ENCODE results near the gene ZNG1F.
"Not testable (repeated sequence)": the region's sequence is repeated elsewhere in the genome, so short reads cannot be mapped to it uniquely, and the experiment has no call there.

Gene ZNG1F

DNA sequence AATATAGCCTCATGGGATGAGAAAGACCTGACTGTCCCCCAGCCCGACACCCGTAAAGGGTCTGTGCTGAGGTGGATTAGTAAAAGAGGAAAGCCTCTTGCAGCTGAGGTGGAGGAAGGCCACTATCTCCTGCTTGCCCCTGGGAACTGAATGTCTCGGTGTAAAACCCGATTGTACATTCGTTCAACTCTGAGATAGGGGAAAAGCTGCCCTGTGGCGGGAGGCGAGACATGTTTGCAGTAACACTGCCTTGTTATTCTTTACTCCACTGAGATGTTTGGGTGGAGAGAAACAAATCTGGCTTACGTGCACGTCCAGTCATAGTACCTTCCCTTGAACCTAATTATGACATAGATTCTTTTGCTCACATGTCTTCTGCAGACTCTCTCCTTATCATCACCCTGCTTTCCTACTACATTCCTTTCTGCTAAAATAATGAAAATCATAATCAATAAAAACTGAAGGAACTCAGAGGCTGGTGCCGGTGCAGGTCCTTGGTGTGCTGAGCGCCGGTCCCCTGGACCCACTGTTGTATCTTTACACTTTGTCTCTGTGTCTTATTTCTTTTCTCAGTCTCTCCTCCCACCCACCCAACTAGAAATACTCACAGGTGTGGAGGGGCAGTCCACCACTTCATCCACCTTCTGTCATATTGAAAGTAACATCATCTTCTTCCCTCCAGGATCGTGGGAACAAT is 83.4 kb downstream of the ZNG1F start:
- H3K9me2 ChIP-seq (replicated peaks; ENCODE audit: control insufficient read depth, low read length); H3K36me3 ChIP-seq (ENCODE audit: control insufficient read depth, low read length); H3K27me3 ChIP-seq (ENCODE audit: control insufficient read depth, low read length); H3K9me3 ChIP-seq (ENCODE audit: control insufficient read depth, insufficient read depth, low read length); H3K4me3 ChIP-seq (ENCODE audit: low read length); H4K20me1 ChIP-seq (ENCODE audit: control insufficient read depth, insufficient read depth, low read depth, low read length); H3K27ac ChIP-seq (ENCODE audit: low read depth, low read length); H3K79me2 ChIP-seq (ENCODE audit: control insufficient read depth, low read length); H3F3A ChIP-seq (ENCODE audit: control insufficient read depth, insufficient read depth); H3K4me2 ChIP-seq (ENCODE audit: low read length); H3K4me1 ChIP-seq (ENCODE audit: control insufficient read depth, low read length): not testable (repeated sequence)

DNA sequence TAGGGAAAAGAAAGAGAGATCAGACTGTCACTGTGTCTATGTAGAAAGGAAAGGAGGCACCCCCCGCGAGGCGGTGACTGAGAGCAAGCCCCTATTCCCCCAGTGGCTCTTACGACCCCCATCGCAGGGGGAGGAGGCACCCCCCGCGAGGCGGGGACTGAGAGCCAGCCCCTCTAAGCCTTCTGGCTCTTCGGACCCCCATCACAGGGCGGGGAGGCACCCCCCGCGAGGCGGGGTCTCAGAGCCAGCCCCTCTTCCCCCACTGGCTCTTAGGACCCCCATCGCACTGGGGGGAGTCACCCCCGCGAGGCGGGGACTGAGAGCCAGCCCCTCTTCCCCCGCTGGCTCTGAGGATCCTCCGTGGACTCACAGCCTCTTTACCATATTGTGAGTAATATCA is 84.6 kb downstream of the ZNG1F start:
- H3K9me2 ChIP-seq (replicated peaks; ENCODE audit: control insufficient read depth, low read length); H3K9me3 ChIP-seq (ENCODE audit: control insufficient read depth, insufficient read depth, low read length); H3F3A ChIP-seq (ENCODE audit: control insufficient read depth, insufficient read depth); H3K79me2 ChIP-seq (ENCODE audit: control insufficient read depth, low read length); H3K27ac ChIP-seq (ENCODE audit: low read depth, low read length); H3K4me3 ChIP-seq (ENCODE audit: low read length); H3K36me3 ChIP-seq (ENCODE audit: control insufficient read depth, low read length); H3K4me1 ChIP-seq (ENCODE audit: control insufficient read depth, low read length); H3K4me2 ChIP-seq (ENCODE audit: low read length); H3K27me3 ChIP-seq (ENCODE audit: control insufficient read depth, low read length); H4K20me1 ChIP-seq (ENCODE audit: control insufficient read depth, insufficient read depth, low read depth, low read length): not testable (repeated sequence)

- not testable (repeated sequence) for H3K79me2 ChIP-seq (ENCODE audit: control insufficient read depth, low read length); H3K27ac ChIP-seq (ENCODE audit: low read depth, low read length); H3K4me1 ChIP-seq (ENCODE audit: control insufficient read depth, low read length); H3K9me2 ChIP-seq (replicated peaks; ENCODE audit: control insufficient read depth, low read length); H3K4me2 ChIP-seq (ENCODE audit: low read length); H3K36me3 ChIP-seq (ENCODE audit: control insufficient read depth, low read length); H3K27me3 ChIP-seq (ENCODE audit: control insufficient read depth, low read length); H3K9me3 ChIP-seq (ENCODE audit: control insufficient read depth, insufficient read depth, low read length); H3F3A ChIP-seq (ENCODE audit: control insufficient read depth, insufficient read depth); H4K20me1 ChIP-seq (ENCODE audit: control insufficient read depth, insufficient read depth, low read depth, low read length); H3K4me3 ChIP-seq (ENCODE audit: low read length)
Observed at GRCh38 chr9:41100508-41100907, 88.6 kb downstream of the ZNG1F start.

GRCh38 chr9:41098759-41099158 is 90.4 kb downstream of the ZNG1F start:
- not testable (repeated sequence) for H3K36me3 ChIP-seq (ENCODE audit: control insufficient read depth, low read length); H3K4me3 ChIP-seq (ENCODE audit: low read length); H3K27ac ChIP-seq (ENCODE audit: low read depth, low read length); H3K4me1 ChIP-seq (ENCODE audit: control insufficient read depth, low read length); H3K4me2 ChIP-seq (ENCODE audit: low read length); H3F3A ChIP-seq (ENCODE audit: control insufficient read depth, insufficient read depth); H4K20me1 ChIP-seq (ENCODE audit: control insufficient read depth, insufficient read depth, low read depth, low read length); H3K79me2 ChIP-seq (ENCODE audit: control insufficient read depth, low read length); H3K9me3 ChIP-seq (ENCODE audit: control insufficient read depth, insufficient read depth, low read length); H3K27me3 ChIP-seq (ENCODE audit: control insufficient read depth, low read length); H3K9me2 ChIP-seq (replicated peaks; ENCODE audit: control insufficient read depth, low read length)

DNA sequence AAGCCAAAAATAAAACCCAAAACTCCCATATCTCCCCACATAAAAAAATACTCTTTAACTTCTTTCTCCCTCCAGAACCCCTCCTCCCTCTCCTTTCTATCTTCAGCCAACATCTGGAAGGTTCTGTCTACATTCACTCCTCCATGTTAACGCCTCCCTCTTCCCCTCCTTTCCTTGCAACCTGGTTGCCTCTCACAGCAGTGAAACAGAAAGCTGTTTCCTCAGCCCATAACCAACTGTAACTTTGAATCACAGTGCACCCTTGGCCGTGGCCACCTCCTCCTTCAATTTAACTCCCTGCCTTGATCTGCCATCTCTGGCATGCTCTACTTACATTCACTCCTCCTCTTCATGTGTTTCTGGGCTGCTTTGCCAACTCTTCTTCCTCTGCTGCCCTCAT is 94.1 kb downstream of the ZNG1F start:
- not testable (repeated sequence) for H3K36me3 ChIP-seq (ENCODE audit: control insufficient read depth, low read length); H3K79me2 ChIP-seq (ENCODE audit: control insufficient read depth, low read length); H3K4me2 ChIP-seq (ENCODE audit: low read length); H3K9me3 ChIP-seq (ENCODE audit: control insufficient read depth, insufficient read depth, low read length); H3K27ac ChIP-seq (ENCODE audit: low read depth, low read length); H3F3A ChIP-seq (ENCODE audit: control insufficient read depth, insufficient read depth); H3K4me1 ChIP-seq (ENCODE audit: control insufficient read depth, low read length); H4K20me1 ChIP-seq (ENCODE audit: control insufficient read depth, insufficient read depth, low read depth, low read length); H3K9me2 ChIP-seq (replicated peaks; ENCODE audit: control insufficient read depth, low read length); H3K4me3 ChIP-seq (ENCODE audit: low read length); H3K27me3 ChIP-seq (ENCODE audit: control insufficient read depth, low read length)

DNA sequence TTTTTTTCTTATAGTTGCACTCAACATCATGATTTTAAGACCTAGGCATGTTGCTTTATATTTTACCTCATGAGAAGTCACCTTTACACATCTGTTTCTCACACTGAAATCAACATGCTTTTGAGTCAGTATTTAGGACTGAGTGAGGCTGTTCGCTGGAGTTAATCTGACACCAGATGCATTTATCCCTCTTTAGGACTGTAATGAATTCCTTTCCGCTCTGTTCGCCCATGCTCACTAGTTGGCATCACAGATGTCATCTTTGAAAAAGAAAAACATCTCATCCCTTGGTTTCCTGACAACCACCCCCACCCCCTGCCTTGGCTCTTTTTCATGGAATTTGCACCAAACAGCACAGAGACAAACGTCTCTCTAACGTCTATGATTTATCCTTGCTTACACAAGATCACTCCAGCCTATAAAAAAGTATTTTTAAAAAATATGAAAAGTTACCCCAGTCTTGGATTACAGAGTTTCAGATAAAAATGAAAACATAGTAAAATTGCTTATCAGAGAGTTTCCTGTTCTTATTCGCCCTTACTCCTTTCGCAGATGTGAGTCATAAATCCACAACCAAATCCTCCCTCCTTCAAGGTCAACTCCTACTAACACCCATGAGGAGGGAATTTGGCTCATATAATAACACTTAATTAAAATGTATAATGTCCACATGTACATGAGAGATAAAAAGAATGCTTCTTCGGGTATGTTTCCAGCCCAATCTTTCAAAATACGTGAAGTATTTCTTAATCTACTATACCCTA is 94.9 kb downstream of the ZNG1F start:
- H3K9me2 ChIP-seq (replicated peaks; ENCODE audit: control insufficient read depth, low read length); H3K4me2 ChIP-seq (ENCODE audit: low read length); H3K27me3 ChIP-seq (ENCODE audit: control insufficient read depth, low read length); H4K20me1 ChIP-seq (ENCODE audit: control insufficient read depth, insufficient read depth, low read depth, low read length); H3K27ac ChIP-seq (ENCODE audit: low read depth, low read length); H3F3A ChIP-seq (ENCODE audit: control insufficient read depth, insufficient read depth); H3K9me3 ChIP-seq (ENCODE audit: control insufficient read depth, insufficient read depth, low read length); H3K4me3 ChIP-seq (ENCODE audit: low read length); H3K36me3 ChIP-seq (ENCODE audit: control insufficient read depth, low read length); H3K4me1 ChIP-seq (ENCODE audit: control insufficient read depth, low read length); H3K79me2 ChIP-seq (ENCODE audit: control insufficient read depth, low read length): not testable (repeated sequence)

- H3K4me1 ChIP-seq (ENCODE audit: control insufficient read depth, low read length); H3K4me2 ChIP-seq (ENCODE audit: low read length); H3K4me3 ChIP-seq (ENCODE audit: low read length); H3K36me3 ChIP-seq (ENCODE audit: control insufficient read depth, low read length); H3K79me2 ChIP-seq (ENCODE audit: control insufficient read depth, low read length); H3K27me3 ChIP-seq (ENCODE audit: control insufficient read depth, low read length); H4K20me1 ChIP-seq (ENCODE audit: control insufficient read depth, insufficient read depth, low read depth, low read length); H3F3A ChIP-seq (ENCODE audit: control insufficient read depth, insufficient read depth); H3K9me3 ChIP-seq (ENCODE audit: control insufficient read depth, insufficient read depth, low read length); H3K9me2 ChIP-seq (replicated peaks; ENCODE audit: control insufficient read depth, low read length); H3K27ac ChIP-seq (ENCODE audit: low read depth, low read length): not testable (repeated sequence)
Observed at GRCh38 chr9:41090922-41091321, 98.2 kb downstream of the ZNG1F start.

- not testable (repeated sequence) for H3K27ac ChIP-seq (ENCODE audit: low read depth, low read length); H3K4me1 ChIP-seq (ENCODE audit: control insufficient read depth, low read length); H3K27me3 ChIP-seq (ENCODE audit: control insufficient read depth, low read length); H3K4me2 ChIP-seq (ENCODE audit: low read length); H3K79me2 ChIP-seq (ENCODE audit: control insufficient read depth, low read length); H3F3A ChIP-seq (ENCODE audit: control insufficient read depth, insufficient read depth); H4K20me1 ChIP-seq (ENCODE audit: control insufficient read depth, insufficient read depth, low read depth, low read length); H3K9me3 ChIP-seq (ENCODE audit: control insufficient read depth, insufficient read depth, low read length); H3K9me2 ChIP-seq (replicated peaks; ENCODE audit: control insufficient read depth, low read length); H3K4me3 ChIP-seq (ENCODE audit: low read length); H3K36me3 ChIP-seq (ENCODE audit: control insufficient read depth, low read length)
Observed at GRCh38 chr9:41090386-41090785, 98.7 kb downstream of the ZNG1F start.

Measured in DOHH2 (cell line).